Measurements from ENCODE around the gene HNF4A. TPM values are rescaled to one million over a fixed set of nuclear protein-coding genes. Genes with fewer than 3 reads are reported as not detected.

HNF4A gene
- total and polyA plus RNA-seq, 2 of the 13 experiments (the other 11 are each of a cell fraction or from before 2014, with no cell fraction given): 80.9 to 169 TPM

DNA sequence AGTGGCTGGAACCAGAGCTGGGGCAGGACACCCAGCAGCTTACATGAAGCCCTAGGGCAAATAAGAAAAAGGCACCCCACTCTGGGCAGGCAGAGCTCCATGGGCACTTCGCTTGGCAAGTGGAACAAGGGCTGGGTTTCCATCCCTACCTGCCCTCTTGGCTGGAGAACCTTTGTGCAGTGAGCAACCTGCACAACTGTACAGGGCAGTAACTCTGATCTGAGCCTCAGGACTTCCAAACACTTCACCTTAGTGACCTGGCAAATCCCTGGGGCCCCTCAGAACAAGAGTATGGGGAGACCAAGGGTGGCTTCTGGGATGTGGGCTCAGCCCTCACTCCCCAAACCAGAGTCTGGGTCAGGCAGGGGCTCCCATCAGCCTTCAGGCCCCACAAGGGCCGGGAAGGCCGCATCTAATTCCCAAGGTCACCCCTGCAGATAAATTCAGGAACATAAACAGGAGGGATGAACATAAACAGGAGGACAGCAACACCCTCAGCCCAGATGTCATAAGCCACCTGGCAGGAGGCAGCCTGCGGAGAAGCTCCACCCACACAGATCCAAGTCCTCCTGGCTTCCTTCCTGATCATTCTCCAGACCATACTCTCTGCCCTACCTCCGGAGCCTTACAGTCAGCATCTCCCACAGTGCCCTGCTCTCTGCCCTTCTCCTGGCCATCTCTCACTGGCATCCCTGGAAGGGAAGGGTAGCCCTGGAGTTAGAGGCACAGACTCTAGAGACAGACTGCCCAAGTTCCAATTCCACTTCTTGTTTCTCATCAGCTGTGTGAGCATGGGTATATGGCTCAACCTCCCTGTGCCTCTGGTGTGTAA, 37.5 kb downstream of the HNF4A start (continued):
- TF ChIP-seq, protein P1, sequence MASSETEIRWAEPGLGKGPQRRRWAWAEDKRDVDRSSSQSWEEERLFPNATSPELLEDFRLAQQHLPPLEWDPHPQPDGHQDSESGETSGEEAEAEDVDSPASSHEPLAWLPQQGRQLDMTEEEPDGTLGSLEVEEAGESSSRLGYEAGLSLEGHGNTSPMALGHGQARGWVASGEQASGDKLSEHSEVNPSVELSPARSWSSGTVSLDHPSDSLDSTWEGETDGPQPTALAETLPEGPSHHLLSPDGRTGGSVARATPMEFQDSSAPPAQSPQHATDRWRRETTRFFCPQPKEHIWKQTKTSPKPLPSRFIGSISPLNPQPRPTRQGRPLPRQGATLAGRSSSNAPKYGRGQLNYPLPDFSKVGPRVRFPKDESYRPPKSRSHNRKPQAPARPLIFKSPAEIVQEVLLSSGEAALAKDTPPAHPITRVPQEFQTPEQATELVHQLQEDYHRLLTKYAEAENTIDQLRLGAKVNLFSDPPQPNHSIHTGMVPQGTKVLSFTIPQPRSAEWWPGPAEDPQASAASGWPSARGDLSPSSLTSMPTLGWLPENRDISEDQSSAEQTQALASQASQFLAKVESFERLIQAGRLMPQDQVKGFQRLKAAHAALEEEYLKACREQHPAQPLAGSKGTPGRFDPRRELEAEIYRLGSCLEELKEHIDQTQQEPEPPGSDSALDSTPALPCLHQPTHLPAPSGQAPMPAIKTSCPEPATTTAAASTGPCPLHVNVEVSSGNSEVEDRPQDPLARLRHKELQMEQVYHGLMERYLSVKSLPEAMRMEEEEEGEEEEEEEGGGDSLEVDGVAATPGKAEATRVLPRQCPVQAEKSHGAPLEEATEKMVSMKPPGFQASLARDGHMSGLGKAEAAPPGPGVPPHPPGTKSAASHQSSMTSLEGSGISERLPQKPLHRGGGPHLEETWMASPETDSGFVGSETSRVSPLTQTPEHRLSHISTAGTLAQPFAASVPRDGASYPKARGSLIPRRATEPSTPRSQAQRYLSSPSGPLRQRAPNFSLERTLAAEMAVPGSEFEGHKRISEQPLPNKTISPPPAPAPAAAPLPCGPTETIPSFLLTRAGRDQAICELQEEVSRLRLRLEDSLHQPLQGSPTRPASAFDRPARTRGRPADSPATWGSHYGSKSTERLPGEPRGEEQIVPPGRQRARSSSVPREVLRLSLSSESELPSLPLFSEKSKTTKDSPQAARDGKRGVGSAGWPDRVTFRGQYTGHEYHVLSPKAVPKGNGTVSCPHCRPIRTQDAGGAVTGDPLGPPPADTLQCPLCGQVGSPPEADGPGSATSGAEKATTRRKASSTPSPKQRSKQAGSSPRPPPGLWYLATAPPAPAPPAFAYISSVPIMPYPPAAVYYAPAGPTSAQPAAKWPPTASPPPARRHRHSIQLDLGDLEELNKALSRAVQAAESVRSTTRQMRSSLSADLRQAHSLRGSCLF (CRISPR knock-in tag; IDR thresholded peaks at IDR 0.05; ENCODE audit: borderline replicate concordance): no peak
- TF ChIP-seq MEF2D (CRISPR knock-in tag; IDR thresholded peaks at IDR 0.05) (no peak; the same call in 1 of the 2 replicates), XBP1 (CRISPR knock-in tag; IDR thresholded peaks at IDR 0.05) (no peak), ZNF782 (CRISPR knock-in tag; IDR thresholded peaks at IDR 0.05; ENCODE audit: borderline replicate concordance) (no peak), YEATS4 (CRISPR knock-in tag; IDR thresholded peaks at IDR 0.05; ENCODE audit: borderline replicate concordance) (peak; percentile 88), POGZ (CRISPR knock-in tag; IDR thresholded peaks at IDR 0.05) (peak; percentile 64), ELF4 (CRISPR knock-in tag; IDR thresholded peaks at IDR 0.05; ENCODE audit: borderline replicate concordance) (no peak), ZNF121 (CRISPR knock-in tag; IDR thresholded peaks at IDR 0.05) (no peak; the same call in 1 of the 2 replicates), HDAC2 (CRISPR knock-in tag; IDR thresholded peaks at IDR 0.05) (peak; percentile 78; the same call in 1 of the 2 replicates), ZNF75D (CRISPR knock-in tag; IDR thresholded peaks at IDR 0.05; ENCODE audit: borderline replicate concordance) (no peak), ZNF724P (CRISPR knock-in tag; IDR thresholded peaks at IDR 0.05; ENCODE audit: borderline replicate concordance) (peak; percentile 65; the same call in 1 of the 2 replicates), TBX2 (CRISPR knock-in tag; IDR thresholded peaks at IDR 0.05; ENCODE audit: borderline replicate concordance) (peak; percentile 96), HMG20B (CRISPR knock-in tag; conservative IDR thresholded peaks at IDR 0.05) (no peak), CENPT (CRISPR knock-in tag; IDR thresholded peaks at IDR 0.05; ENCODE audit: low read depth) (no peak), KDM5A (IDR thresholded peaks at IDR 0.05; ENCODE audit: borderline replicate concordance, low read length) (no peak), NFKB2 (CRISPR knock-in tag; IDR thresholded peaks at IDR 0.05; ENCODE audit: borderline replicate concordance) (peak; percentile 93)
- TF ChIP-seq, protein P2, sequence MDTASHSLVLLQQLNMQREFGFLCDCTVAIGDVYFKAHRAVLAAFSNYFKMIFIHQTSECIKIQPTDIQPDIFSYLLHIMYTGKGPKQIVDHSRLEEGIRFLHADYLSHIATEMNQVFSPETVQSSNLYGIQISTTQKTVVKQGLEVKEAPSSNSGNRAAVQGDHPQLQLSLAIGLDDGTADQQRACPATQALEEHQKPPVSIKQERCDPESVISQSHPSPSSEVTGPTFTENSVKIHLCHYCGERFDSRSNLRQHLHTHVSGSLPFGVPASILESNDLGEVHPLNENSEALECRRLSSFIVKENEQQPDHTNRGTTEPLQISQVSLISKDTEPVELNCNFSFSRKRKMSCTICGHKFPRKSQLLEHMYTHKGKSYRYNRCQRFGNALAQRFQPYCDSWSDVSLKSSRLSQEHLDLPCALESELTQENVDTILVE (CRISPR knock-in tag; IDR thresholded peaks at IDR 0.05): peak; percentile 50
- TF ChIP-seq, protein P3, sequence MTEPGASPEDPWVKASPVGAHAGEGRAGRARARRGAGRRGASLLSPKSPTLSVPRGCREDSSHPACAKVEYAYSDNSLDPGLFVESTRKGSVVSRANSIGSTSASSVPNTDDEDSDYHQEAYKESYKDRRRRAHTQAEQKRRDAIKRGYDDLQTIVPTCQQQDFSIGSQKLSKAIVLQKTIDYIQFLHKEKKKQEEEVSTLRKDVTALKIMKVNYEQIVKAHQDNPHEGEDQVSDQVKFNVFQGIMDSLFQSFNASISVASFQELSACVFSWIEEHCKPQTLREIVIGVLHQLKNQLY (CRISPR knock-in tag; IDR thresholded peaks at IDR 0.05): peak; percentile 70; the same call in 1 of the 2 replicates
- TF ChIP-seq, protein P4, sequence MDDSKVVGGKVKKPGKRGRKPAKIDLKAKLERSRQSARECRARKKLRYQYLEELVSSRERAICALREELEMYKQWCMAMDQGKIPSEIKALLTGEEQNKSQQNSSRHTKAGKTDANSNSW (CRISPR knock-in tag; IDR thresholded peaks at IDR 0.05; ENCODE audit: borderline replicate concordance): 0 out of 2 replicates have a peak, but pooled peaks have one; percentile 27
- TF ChIP-seq, protein P5, sequence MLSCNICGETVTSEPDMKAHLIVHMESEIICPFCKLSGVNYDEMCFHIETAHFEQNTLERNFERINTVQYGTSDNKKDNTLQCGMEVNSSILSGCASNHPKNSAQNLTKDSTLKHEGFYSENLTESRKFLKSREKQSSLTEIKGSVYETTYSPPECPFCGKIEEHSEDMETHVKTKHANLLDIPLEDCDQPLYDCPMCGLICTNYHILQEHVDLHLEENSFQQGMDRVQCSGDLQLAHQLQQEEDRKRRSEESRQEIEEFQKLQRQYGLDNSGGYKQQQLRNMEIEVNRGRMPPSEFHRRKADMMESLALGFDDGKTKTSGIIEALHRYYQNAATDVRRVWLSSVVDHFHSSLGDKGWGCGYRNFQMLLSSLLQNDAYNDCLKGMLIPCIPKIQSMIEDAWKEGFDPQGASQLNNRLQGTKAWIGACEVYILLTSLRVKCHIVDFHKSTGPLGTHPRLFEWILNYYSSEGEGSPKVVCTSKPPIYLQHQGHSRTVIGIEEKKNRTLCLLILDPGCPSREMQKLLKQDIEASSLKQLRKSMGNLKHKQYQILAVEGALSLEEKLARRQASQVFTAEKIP (CRISPR knock-in tag; IDR thresholded peaks at IDR 0.05; ENCODE audit: borderline replicate concordance): no peak
